MCF 10A (cell line): ENCODE data around the gene RNASEH1. TPM values are rescaled to one million over a fixed set of nuclear protein-coding genes. Genes with fewer than 3 reads are reported as not detected.
"Not testable (repeated sequence)": the region's sequence is repeated elsewhere in the genome, so short reads cannot be mapped to it uniquely, and the experiment has no call there.

Source experiments
- BruUV-seq: library from RNA; stranded (reverse); fragments of 400-500 nt; replicated peaks from 2 replicates; lab custom pipeline; 2021; lab: Mats Ljungman, UMichigan
- CTCF ChIA-PET: fragments of 300-600 bp; sonication (Branson Sonifier 250); formaldehyde crosslinking; extraction: SDS; loops from one replicate; lab custom pipeline; 2021; ENCODE audit warnings: antibody characterized with exemption, inconsistent platforms; lab: Yijun Ruan, JAX
- POLR2A ChIA-PET: fragments of 300-600, 350-650 bp; sonication (Branson Sonifier 250); formaldehyde crosslinking; extraction: SDS; loops from one replicate; lab custom pipeline; 2020; ENCODE audit warnings: antibody characterized with exemption, inconsistent platforms; lab: Yijun Ruan, JAX
- DNase-seq: peaks from one replicate; pipeline ENCODE4 v3.0.0-alpha.2; 2018; ENCODE audit not compliant: unreplicated experiment
- H3K27ac Mint-ChIP-seq: one replicate; pipeline ENCODE4 v1.8.0; 2022; ENCODE audit warnings: mild to moderate bottlenecking, low read depth, mixed read lengths; ENCODE audit not compliant: unreplicated experiment
- H3K27me3 Mint-ChIP-seq: one replicate; pipeline ENCODE4 v1.8.0; 2022; ENCODE audit warnings: mixed read lengths; ENCODE audit not compliant: insufficient read depth, unreplicated experiment
- H3K36me3 Mint-ChIP-seq: one replicate; pipeline ENCODE4 v1.8.0; 2022; ENCODE audit warnings: mild to moderate bottlenecking, moderate library complexity, mixed read lengths; ENCODE audit not compliant: insufficient read depth, unreplicated experiment
- H3K4me1 Mint-ChIP-seq: one replicate; pipeline ENCODE4 v1.8.0; 2022; ENCODE audit warnings: mixed read lengths; ENCODE audit not compliant: insufficient read depth, unreplicated experiment
- H3K4me3 Mint-ChIP-seq: one replicate; pipeline ENCODE4 v1.8.0; 2022; ENCODE audit warnings: mild to moderate bottlenecking, moderate library complexity, mixed read lengths; ENCODE audit not compliant: unreplicated experiment
- H3K9me3 Mint-ChIP-seq: one replicate; pipeline ENCODE4 v1.8.0; 2022; ENCODE audit warnings: mixed read lengths; ENCODE audit not compliant: unreplicated experiment
- CTCF ChIP-seq: fragments of 200-600 bp; IDR thresholded peaks from one replicate; pipeline ENCODE4 v1.8.0; 2022; ENCODE audit warnings: antibody characterized with exemption, mild to moderate bottlenecking; ENCODE audit not compliant: unreplicated experiment
- intact Hi-C: fragments of 100-400 bp; cut with micrococcal nuclease; formaldehyde crosslinking; loops from 2 replicates; pipeline ENCODE4 v1.14.1; 2022
- total RNA-seq: library from RNA; stranded (reverse); gene quantifications from 2 replicates; pipeline ENCODE4 v1.2.3, GENCODE V29; 2022

The RNASEH1 gene
- total RNA-seq, 1 experiment from 2014 or later = 48.3 TPM

GRCh38 chr2:3575534-3576262, 17.6 kb upstream of the RNASEH1 start:
- peak overlapping the region; percentile 85 for H3K4me3 Mint-ChIP-seq
- ChIA-PET CTCF (interaction anchor here (1.3 kb wide), 1 partner anchor 76 kb away, joined by 6 read pairs; no protein-coding TSS in a partner anchor), POLR2A (interaction anchor here (0.5 to 2.7 kb wide), 15 partner anchors 9 to 319 kb away, joined by 3 to 22 read pairs (median 3); partner anchors contain the start of genes EIPR1 and RNASEH1)
- H3K9me3 Mint-ChIP-seq = no peaks in the 10 kb centered on the region
- H3K4me1 Mint-ChIP-seq = peaks cover 39% of the 10 kb centered on the region
- H3K27me3 Mint-ChIP-seq = no peaks in the 10 kb centered on the region
- BruUV-seq = TSS peak; percentile 29
- peak overlapping the region; percentile 91 for H3K27ac Mint-ChIP-seq
- DNase-seq = no peak
- TF ChIP-seq CTCF = no peak
- intact Hi-C loops = loop anchor here (1.0 to 2.0 kb wide), 3 partner anchors 17 to 75 kb away; partner anchors contain the start of gene RNASEH1
- H3K36me3 Mint-ChIP-seq = peaks cover 58% of the 10 kb centered on the region

GRCh38 chr2:3574155-3574554, 16.0 kb upstream of the RNASEH1 start:
- no TSS peak for BruUV-seq
- no peak for TF ChIP-seq CTCF
- ChIA-PET CTCF (interaction anchor here (1.0 to 1.5 kb wide), 3 partner anchors 10 to 77 kb away, joined by 3 to 7 read pairs (median 7); no protein-coding TSS in a partner anchor), POLR2A (interaction anchor here (0.7 to 2.8 kb wide), 5 partner anchors 14 to 59 kb away, joined by 5 to 31 read pairs (median 7); partner anchors contain the start of gene RNASEH1)
- Mint-ChIP-seq H3K27ac (no peak overlapping the region), H3K9me3 (no peaks in the 10 kb centered on the region), H3K4me1 (peaks cover 28% of the 10 kb centered on the region), H3K4me3 (peak overlapping the region; percentile 85), H3K36me3 (peaks cover 43% of the 10 kb centered on the region), H3K27me3 (no peaks in the 10 kb centered on the region)
- DNase-seq = no peak
- intact Hi-C loops = loop anchor here (2.0 kb wide), 1 partner anchor 77 kb away; no protein-coding TSS in a partner anchor

GRCh38 chr2:3572620-3573019, 14.5 kb upstream of the RNASEH1 start:
- Mint-ChIP-seq H3K27ac (peak overlapping the region; percentile 76), H3K36me3 (peaks cover 28% of the 10 kb centered on the region), H3K4me3 (no peak overlapping the region), H3K4me1 (peaks cover 13% of the 10 kb centered on the region), H3K27me3 (no peaks in the 10 kb centered on the region), H3K9me3 (no peaks in the 10 kb centered on the region)
- intact Hi-C loops = no loop called here
- ChIA-PET POLR2A (interaction anchor here (0.8 to 2.8 kb wide), 2 partner anchors 13 to 15 kb away, joined by 3 to 31 read pairs; partner anchors contain the start of gene RNASEH1), CTCF (no interaction called here)
- TF ChIP-seq CTCF = no peak
- DNase-seq = no peak
- no TSS peak for BruUV-seq

GRCh38 chr2:3571284-3571683, 13.2 kb upstream of the RNASEH1 start:
- POLR2A ChIA-PET = no interaction called here
- Mint-ChIP-seq H3K27ac (peak overlapping the region; percentile 76), H3K27me3 (no peaks in the 10 kb centered on the region), H3K4me1 (peaks cover 6% of the 10 kb centered on the region), H3K9me3 (no peaks in the 10 kb centered on the region), H3K36me3 (peaks cover 14% of the 10 kb centered on the region), H3K4me3 (no peak overlapping the region)
- no TSS peak for BruUV-seq
- CTCF ChIA-PET = interaction anchor here (0.6 to 0.9 kb wide), 2 partner anchors 169 to 1376 kb away, joined by 3 read pairs; no protein-coding TSS in a partner anchor
- no peak for TF ChIP-seq CTCF
- intact Hi-C loops = no loop called here
- peak; percentile 54 for DNase-seq

- H3K9me3 Mint-ChIP-seq, H3K4me3 Mint-ChIP-seq, intact Hi-C loops, H3K36me3 Mint-ChIP-seq, CTCF ChIA-PET, BruUV-seq, H3K4me1 Mint-ChIP-seq, POLR2A ChIA-PET, H3K27me3 Mint-ChIP-seq, DNase-seq, H3K27ac Mint-ChIP-seq: not testable (repeated sequence)
These were observed 11.5 kb upstream of the RNASEH1 start for GRCh38 chr2:3569656-3570055.
